PC-9 (cell line): ENCODE measurements around the gene KCNG1.

Experiments used
- CTCF ChIP-seq: fragments of 200-600 bp; sonication (generic); conservative IDR thresholded peaks from 2 replicates; pipeline ENCODE4 v1.6.1; 2017; ENCODE audit warnings: mixed run types, antibody characterized with exemption, mild to moderate bottlenecking, moderate library complexity
- EZH2 ChIP-seq: fragments of 200-600 bp; sonication (generic); IDR thresholded peaks from 2 replicates; pipeline ENCODE4 v1.8.0; 2017; ENCODE audit warnings: antibody characterized with exemption, low read depth

- TF ChIP-seq EZH2 (no peak), CTCF (no peak)
Observed at GRCh38 chr20:51064137-51064536, 41.2 kb upstream of the KCNG1 start.
